ENCODE data around the gene MCC.

Gene MCC

GRCh38 chr5:113177225-113177624 lies 311.0 kb downstream of the MCC start:
- Histone ChIP-seq H3K4me3 (replicated peaks; ENCODE audit: low read depth, low read length) (no peak overlapping the region), H3K27me3 (replicated peaks; ENCODE audit: control insufficient read depth, insufficient read depth, low read length) (no peaks in the 10 kb centered on the region; the same call in 1 of the 2 replicates), H3K36me3 (ENCODE audit: control insufficient read depth, insufficient read depth, low read length) (no peaks in the 10 kb centered on the region)
- DNase-seq (ENCODE audit: extremely low read depth, insufficient read length) = no peak
- TF ChIP-seq, protein P1, sequence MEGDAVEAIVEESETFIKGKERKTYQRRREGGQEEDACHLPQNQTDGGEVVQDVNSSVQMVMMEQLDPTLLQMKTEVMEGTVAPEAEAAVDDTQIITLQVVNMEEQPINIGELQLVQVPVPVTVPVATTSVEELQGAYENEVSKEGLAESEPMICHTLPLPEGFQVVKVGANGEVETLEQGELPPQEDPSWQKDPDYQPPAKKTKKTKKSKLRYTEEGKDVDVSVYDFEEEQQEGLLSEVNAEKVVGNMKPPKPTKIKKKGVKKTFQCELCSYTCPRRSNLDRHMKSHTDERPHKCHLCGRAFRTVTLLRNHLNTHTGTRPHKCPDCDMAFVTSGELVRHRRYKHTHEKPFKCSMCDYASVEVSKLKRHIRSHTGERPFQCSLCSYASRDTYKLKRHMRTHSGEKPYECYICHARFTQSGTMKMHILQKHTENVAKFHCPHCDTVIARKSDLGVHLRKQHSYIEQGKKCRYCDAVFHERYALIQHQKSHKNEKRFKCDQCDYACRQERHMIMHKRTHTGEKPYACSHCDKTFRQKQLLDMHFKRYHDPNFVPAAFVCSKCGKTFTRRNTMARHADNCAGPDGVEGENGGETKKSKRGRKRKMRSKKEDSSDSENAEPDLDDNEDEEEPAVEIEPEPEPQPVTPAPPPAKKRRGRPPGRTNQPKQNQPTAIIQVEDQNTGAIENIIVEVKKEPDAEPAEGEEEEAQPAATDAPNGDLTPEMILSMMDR (IDR thresholded peaks at IDR 0.05; ENCODE audit: insufficient read depth, low read length, poor library complexity, severe bottlenecking) = no peak

DNA sequence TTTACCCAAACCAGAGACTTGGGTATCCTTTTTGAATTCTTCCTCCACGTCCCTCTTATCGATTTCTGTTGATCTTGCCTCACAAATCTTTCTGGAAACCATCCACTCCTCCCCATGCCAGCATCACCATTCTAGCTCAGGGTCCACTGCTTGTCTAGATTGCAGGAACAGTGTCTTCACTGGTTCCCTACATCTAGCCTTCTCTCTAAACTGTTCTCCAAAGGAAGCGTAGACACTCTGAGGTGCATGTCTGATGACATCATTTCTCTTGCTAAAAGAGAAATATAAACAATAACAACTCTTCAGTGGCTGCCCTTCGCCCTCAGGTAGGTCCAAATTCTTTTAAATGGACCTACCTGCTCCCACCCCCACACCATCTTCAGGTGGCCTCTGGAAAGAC lies 311.5 kb downstream of the MCC start:
- H3K36me3 ChIP-seq (ENCODE audit: control insufficient read depth, insufficient read depth, low read length) = no peaks in the 10 kb centered on the region
- DNase-seq (ENCODE audit: extremely low read depth, insufficient read length) = no peak
- TF ChIP-seq, protein P1 (IDR thresholded peaks at IDR 0.05; ENCODE audit: insufficient read depth, low read length, poor library complexity, severe bottlenecking) = no peak

GRCh38 chr5:113176196-113176595 lies 312.1 kb downstream of the MCC start:
- TF ChIP-seq, protein P1 (IDR thresholded peaks at IDR 0.05; ENCODE audit: insufficient read depth, low read length, poor library complexity, severe bottlenecking) = no peak

More for the DNA sequence above, 311.5 kb downstream of the MCC start:
- no peak overlapping the region for H3K4me3 ChIP-seq (replicated peaks; ENCODE audit: low read depth, low read length)
- H3K27me3 ChIP-seq (replicated peaks; ENCODE audit: control insufficient read depth, insufficient read depth, low read length) = no peaks in the 10 kb centered on the region; the same call in 1 of the 2 replicates

DNA sequence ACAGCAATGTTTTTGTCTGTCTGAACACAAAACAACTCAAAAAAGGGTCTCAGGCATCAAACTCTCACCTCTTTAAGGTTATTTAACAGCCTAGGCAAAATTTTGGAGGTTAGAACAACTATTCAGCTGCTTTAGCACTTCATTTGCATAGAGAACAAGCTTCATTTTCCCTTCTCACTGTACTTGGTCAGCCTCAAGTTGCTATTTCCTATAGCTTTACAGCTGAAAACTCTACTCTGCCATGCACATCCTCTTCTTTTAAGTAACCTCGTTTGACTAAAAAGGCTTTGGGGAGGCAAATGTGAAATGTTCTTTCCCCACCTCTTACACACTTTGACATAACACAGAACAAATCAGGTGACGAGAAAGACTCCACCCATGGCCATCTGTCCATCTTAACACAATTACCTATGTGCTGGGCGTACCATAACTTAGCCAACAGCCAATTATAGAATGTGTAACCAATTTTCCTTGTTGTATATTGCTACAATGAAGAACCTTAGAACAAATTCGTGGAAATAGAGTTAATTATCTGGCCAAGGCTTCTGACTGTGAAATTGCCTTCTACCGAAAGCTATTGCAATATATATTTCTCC lies 315.9 kb downstream of the MCC start:
- DNase-seq (ENCODE audit: extremely low read depth, insufficient read length) = peak; percentile 2
- no peaks in the 10 kb centered on the region; the same call in 1 of the 2 replicates for H3K27me3 ChIP-seq (replicated peaks; ENCODE audit: control insufficient read depth, insufficient read depth, low read length)
- H3K36me3 ChIP-seq (ENCODE audit: control insufficient read depth, insufficient read depth, low read length) = no peaks in the 10 kb centered on the region
- TF ChIP-seq, protein P1 (IDR thresholded peaks at IDR 0.05; ENCODE audit: insufficient read depth, low read length, poor library complexity, severe bottlenecking) = no peak
- H3K4me3 ChIP-seq (replicated peaks; ENCODE audit: low read depth, low read length) = no peak overlapping the region

More at GRCh38 chr5:113176196-113176595, 312.1 kb downstream of the MCC start:
- H3K36me3 ChIP-seq (ENCODE audit: control insufficient read depth, insufficient read depth, low read length) = no peaks in the 10 kb centered on the region
- no peak overlapping the region for H3K4me3 ChIP-seq (replicated peaks; ENCODE audit: low read depth, low read length)
- DNase-seq (ENCODE audit: extremely low read depth, insufficient read length) = no peak
- no peaks in the 10 kb centered on the region; the same call in 1 of the 2 replicates for H3K27me3 ChIP-seq (replicated peaks; ENCODE audit: control insufficient read depth, insufficient read depth, low read length)

- DNase-seq (ENCODE audit: extremely low read depth, insufficient read length) = no peak
- no peak overlapping the region for H3K4me3 ChIP-seq (replicated peaks; ENCODE audit: low read depth, low read length)
- no peaks in the 10 kb centered on the region; the same call in 1 of the 2 replicates for H3K27me3 ChIP-seq (replicated peaks; ENCODE audit: control insufficient read depth, insufficient read depth, low read length)
- no peaks in the 10 kb centered on the region for H3K36me3 ChIP-seq (ENCODE audit: control insufficient read depth, insufficient read depth, low read length)
- TF ChIP-seq, protein P1 (IDR thresholded peaks at IDR 0.05; ENCODE audit: insufficient read depth, low read length, poor library complexity, severe bottlenecking) = no peak
Observed at GRCh38 chr5:113171520-113171919, 316.7 kb downstream of the MCC start.

Measured in GM06990 (cell line).